Amygdala (tissue), 56 donors: Measurements from ENCODE around the gene ATIC.

Experiments
- DNase-seq, 56 donors: peaks; one replicate each; lab custom pipeline; 2025; lab: John Stamatoyannopoulos, UW

ATIC gene

GRCh38 chr2:215314896-215315295 lies 3.0 kb downstream of the ATIC start:
- DNase-seq: no peak

GRCh38 chr2:215315301-215315700 lies 3.4 kb downstream of the ATIC start:
- no peak for DNase-seq

GRCh38 chr2:215316336-215316735 lies 4.5 kb downstream of the ATIC start:
- no peak for DNase-seq

GRCh38 chr2:215319500-215319899 lies 7.6 kb downstream of the ATIC start:
- no peak for DNase-seq

- DNase-seq: no peak
These were observed 8.2 kb downstream of the ATIC start for GRCh38 chr2:215320102-215320501.

- DNase-seq: no peak
These were observed 8.8 kb downstream of the ATIC start for GRCh38 chr2:215320679-215321078.

- DNase-seq: no peak
These were observed 13.0 kb downstream of the ATIC start for GRCh38 chr2:215324811-215325210.

GRCh38 chr2:215328066-215328465 lies 16.2 kb downstream of the ATIC start:
- DNase-seq: no peak

GRCh38 chr2:215332872-215333595 lies 21.2 kb downstream of the ATIC start:
- DNase-seq: no peak

GRCh38 chr2:215338883-215339679 lies 27.2 kb downstream of the ATIC start:
- no peak for DNase-seq

GRCh38 chr2:215347878-215348277 lies 36.0 kb downstream of the ATIC start:
- no peak for DNase-seq

GRCh38 chr2:215352602-215353001 lies 40.7 kb downstream of the ATIC start:
- DNase-seq: no peak

GRCh38 chr2:215354771-215355695 lies 43.2 kb downstream of the ATIC start:
- DNase-seq: no peak

GRCh38 chr2:215355801-215356200 lies 43.9 kb downstream of the ATIC start:
- DNase-seq: no peak

GRCh38 chr2:215356334-215356947 lies 44.6 kb downstream of the ATIC start:
- DNase-seq: no peak

GRCh38 chr2:215356948-215357461 lies 45.1 kb downstream of the ATIC start:
- peak in 1 of 56 donors; percentile 1 for DNase-seq

- DNase-seq: no peak
These were observed 45.8 kb downstream of the ATIC start for GRCh38 chr2:215357660-215358059.

- no peak for DNase-seq
These were observed 46.5 kb downstream of the ATIC start for GRCh38 chr2:215358312-215358845.

- DNase-seq: no peak
These were observed 47.2 kb downstream of the ATIC start for GRCh38 chr2:215358891-215359575.
